Mesendoderm (in vitro differentiated cells): ENCODE results near the gene ASPG.

Experiments
- DNase-seq: peaks from one replicate; pipeline ENCODE4 v3.0.0; 2013
- H2AK5ac ChIP-seq: 2 replicates; pipeline ENCODE4 v1.6.1; 2013; ENCODE audit warnings: low read length, inconsistent platforms
- H2BK120ac ChIP-seq: 2 replicates; pipeline ENCODE4 v1.6.1; 2013; ENCODE audit warnings: low read depth, mild to moderate bottlenecking, low read length, moderate library complexity, mixed read lengths
- H2BK15ac ChIP-seq: replicated peaks from 2 replicates; pipeline ENCODE4 v1.6.1; 2013; ENCODE audit warnings: low read depth, mild to moderate bottlenecking, moderate library complexity
- H2BK5ac ChIP-seq: 2 replicates; pipeline ENCODE4 v1.6.1; 2013; ENCODE audit warnings: low read length, inconsistent platforms
- H3K18ac ChIP-seq: 2 replicates; pipeline ENCODE4 v1.6.1; 2013; ENCODE audit warnings: mild to moderate bottlenecking, low read length, mixed read lengths
- H3K23ac ChIP-seq: one replicate; pipeline ENCODE4 v1.6.1; 2013; ENCODE audit warnings: low read length
- H3K27ac ChIP-seq: 2 replicates; pipeline ENCODE4 v1.5.1; 2013; ENCODE audit warnings: low read depth, mild to moderate bottlenecking, inconsistent platforms, low read length, moderate library complexity
- H3K27me3 ChIP-seq: 2 replicates; pipeline ENCODE4 v1.6.1; 2013; ENCODE audit warnings: low read length, control low read depth, mild to moderate bottlenecking, inconsistent platforms; ENCODE audit not compliant: insufficient read depth, poor library complexity
- H3K36me3 ChIP-seq: 2 replicates; pipeline ENCODE4 v1.6.1; 2013; ENCODE audit warnings: low read length, inconsistent platforms; ENCODE audit not compliant: control insufficient read depth, insufficient read depth
- H3K4ac ChIP-seq: one replicate; pipeline ENCODE4 v1.6.1; 2013; ENCODE audit warnings: low read depth, mild to moderate bottlenecking, low read length, moderate library complexity
- H3K4me1 ChIP-seq: 2 replicates; pipeline ENCODE4 v1.6.1; 2013; ENCODE audit warnings: low read depth, low read length, inconsistent platforms; ENCODE audit not compliant: control insufficient read depth
- H3K4me2 ChIP-seq: 2 replicates; pipeline ENCODE4 v1.6.1; 2013; ENCODE audit warnings: low read length
- H3K4me3 ChIP-seq: 2 replicates; pipeline ENCODE4 v1.5.1; 2013; ENCODE audit warnings: mild to moderate bottlenecking, low read length
- H3K56ac ChIP-seq: one replicate; pipeline ENCODE4 v1.6.1; 2013; ENCODE audit warnings: low read length
- H3K79me1 ChIP-seq: 2 replicates; pipeline ENCODE4 v1.6.1; 2013; ENCODE audit warnings: low read length, inconsistent platforms
- H3K79me2 ChIP-seq: 2 replicates; pipeline ENCODE4 v1.6.1; 2013; ENCODE audit warnings: mild to moderate bottlenecking, low read length; ENCODE audit not compliant: control insufficient read depth, insufficient read depth
- H3K9ac ChIP-seq: 2 replicates; pipeline ENCODE4 v1.6.1; 2013; ENCODE audit warnings: low read length, inconsistent platforms
- H4K5ac ChIP-seq: one replicate; pipeline ENCODE4 v1.6.1; 2013; ENCODE audit warnings: low read length
- H4K8ac ChIP-seq: one replicate; pipeline ENCODE4 v1.6.1; 2013; ENCODE audit warnings: low read depth, mild to moderate bottlenecking, control low read depth, low read length, moderate library complexity
- WGBS: extraction: QIAGEN DNeasy Blood & Tissue Kit; methylation state at CpG from one replicate; pipeline ENCODE4 v1.1.7; 2013; ENCODE audit warnings: low lambda C conversion rate, missing lambda C conversion rate; ENCODE audit not compliant: insufficient coverage; ENCODE audit errors: extremely low coverage; 5-methylcytosine and 5-hydroxymethylcytosine counted together
- small RNA-seq: library from polyadenylated mRNA; stranded (forward); fragments of <200 nt; extraction: miRNeasy Mini kit (QIAGEN cat#:217004); gene quantifications from one replicate; pipeline ENCODE3, GENCODE V24; 2013; ENCODE audit not compliant: insufficient read depth

Gene ASPG

DNA sequence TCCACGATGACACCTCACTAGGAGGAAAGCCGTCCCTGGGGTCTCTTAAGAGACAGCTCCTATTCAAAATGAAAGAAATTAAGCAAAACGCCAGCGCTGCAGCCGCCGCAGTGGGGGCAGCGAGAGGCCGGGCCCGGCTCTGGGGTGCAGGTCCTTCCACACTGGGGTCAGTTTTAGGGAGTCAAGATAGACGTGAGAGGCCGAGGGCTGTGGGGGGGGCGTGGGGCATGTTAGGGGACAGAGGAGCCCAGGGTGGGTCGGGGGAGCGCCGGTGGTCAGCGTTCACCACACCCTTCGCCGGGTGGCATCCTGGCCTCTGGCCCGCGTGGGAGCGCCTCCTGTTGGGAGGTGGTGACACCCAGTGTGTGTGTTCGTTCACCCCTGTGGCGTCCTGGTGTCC is 78.5 kb downstream of the ASPG start:
- DNase-seq: no peak

DNA sequence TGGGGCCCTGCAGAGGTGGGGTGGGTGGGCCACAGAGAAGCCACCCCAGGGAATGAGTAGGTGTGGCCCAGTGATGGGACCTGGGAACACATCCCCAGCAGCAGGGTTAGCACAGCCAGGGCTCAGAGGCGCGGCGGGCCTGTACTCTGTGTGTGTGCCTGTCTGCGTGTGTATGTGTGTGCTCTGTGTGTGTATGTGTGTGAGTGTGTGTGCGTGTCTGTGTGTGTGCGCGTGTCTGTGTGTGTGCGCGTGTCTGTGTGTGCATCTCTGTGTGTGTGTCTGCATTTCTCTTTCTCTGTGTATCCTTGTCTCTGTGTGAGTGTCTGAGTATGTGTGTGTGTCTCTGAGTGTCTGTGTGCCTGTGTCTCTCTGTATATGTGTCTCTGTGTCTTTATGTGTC is 79.0 kb downstream of the ASPG start:
- no peaks in the 10 kb centered on the region for H3K4me1 ChIP-seq
- H4K8ac ChIP-seq: no peak overlapping the region
- no peak overlapping the region for H3K4ac ChIP-seq
- no peak overlapping the region for H2BK15ac ChIP-seq
- no peak for DNase-seq
- no peak overlapping the region for H3K27ac ChIP-seq
- no peak overlapping the region for H3K18ac ChIP-seq
- no peak overlapping the region for H3K9ac ChIP-seq
- no peak overlapping the region for H3K23ac ChIP-seq
- no peak overlapping the region for H3K4me3 ChIP-seq
- no peaks in the 10 kb centered on the region for H3K79me1 ChIP-seq
- no peak overlapping the region for H4K5ac ChIP-seq
- no peaks in the 10 kb centered on the region for H3K79me2 ChIP-seq
- H3K36me3 ChIP-seq: no peaks in the 10 kb centered on the region
- H3K4me2 ChIP-seq: no peak overlapping the region
- H2AK5ac ChIP-seq: no peak overlapping the region
- no peaks in the 10 kb centered on the region for H3K27me3 ChIP-seq
- whole genome bisulfite sequencing: no CpG with 5 or more reads among the region's 9 CpGs
- no peak overlapping the region for H2BK5ac ChIP-seq
- no peak overlapping the region for H3K56ac ChIP-seq
- no peak overlapping the region for H2BK120ac ChIP-seq

More for the DNA sequence above, 78.5 kb downstream of the ASPG start:
- H2BK15ac ChIP-seq: no peak overlapping the region
- H2BK120ac ChIP-seq: no peak overlapping the region
- no CpG with 5 or more reads among the region's 23 CpGs for WGBS
- H4K8ac ChIP-seq: no peak overlapping the region
- H3K4me2 ChIP-seq: no peak overlapping the region
- no peak overlapping the region for H3K18ac ChIP-seq
- H2BK5ac ChIP-seq: no peak overlapping the region
- no peak overlapping the region for H3K56ac ChIP-seq
- no peak overlapping the region for H4K5ac ChIP-seq
- H3K79me1 ChIP-seq: no peaks in the 10 kb centered on the region
- H3K4ac ChIP-seq: no peak overlapping the region
- no peaks in the 10 kb centered on the region for H3K27me3 ChIP-seq
- no peak overlapping the region for H3K23ac ChIP-seq
- H3K27ac ChIP-seq: no peak overlapping the region
- H3K9ac ChIP-seq: no peak overlapping the region
- H3K4me1 ChIP-seq: no peaks in the 10 kb centered on the region
- H3K36me3 ChIP-seq: no peaks in the 10 kb centered on the region
- H2AK5ac ChIP-seq: no peak overlapping the region
- no peak overlapping the region for H3K4me3 ChIP-seq
- no peaks in the 10 kb centered on the region for H3K79me2 ChIP-seq

Small RNAs within 50 kb of the gene (small RNA-seq; reads per million reads assigned to genes)
- 176 reads per million, percentile 97 among the genes with 10 or more reads in this experiment for gene MIR203A
